Testis (tissue), 3 donors: ENCODE measurements around the gene AFG1L. TPM values are rescaled to one million over a fixed set of nuclear protein-coding genes. Genes with fewer than 3 reads are reported as not detected.

Experiments
- DNase-seq: peaks from one replicate; pipeline ENCODE4 v3.0.0-alpha.2; 2019
- H3K27ac ChIP-seq, 2 donors: fragments of 200-600 bp; sonication (generic); one replicate each; pipeline ENCODE4 v1.5.1; 2019
- H3K27me3 ChIP-seq: fragments of 200-600 bp; sonication (generic); one replicate; pipeline ENCODE4 v1.5.1; 2019
- H3K36me3 ChIP-seq: fragments of 200-600 bp; sonication (generic); one replicate; pipeline ENCODE4 v1.5.1; 2017; ENCODE audit warnings: low read depth; ENCODE audit errors: missing control alignments
- H3K4me1 ChIP-seq: fragments of 200-600 bp; sonication (generic); one replicate; pipeline ENCODE4 v1.5.1; 2019
- H3K4me3 ChIP-seq, 2 donors: fragments of 200-600 bp; sonication (generic); one replicate each; pipeline ENCODE4 v1.5.1; 2017 to 2019
- H3K9me3 ChIP-seq: fragments of 200-600 bp; sonication (generic); one replicate; pipeline ENCODE4 v1.5.1; 2017
- CTCF ChIP-seq, 3 experiments: fragments of 450-650 bp in 2 of 3; fragments of 200-600 bp in 1 of 3; sonication (generic) in 1 of 3; IDR thresholded peaks; one replicate each; pipeline ENCODE4 v1.5.1; 2016 to 2019; ENCODE audit warnings: antibody characterized with exemption in 3 of 3, mild to moderate bottlenecking in 2 of 3, moderate library complexity in 1 of 3
- POLR2A ChIP-seq: fragments of 450-650 bp; IDR thresholded peaks from one replicate; pipeline ENCODE4 v1.6.1; 2017; ENCODE audit warnings: antibody characterized with exemption, mild to moderate bottlenecking, moderate library complexity
- WGBS, 2 donors: methylation state at CpG; one replicate each; pipeline ENCODE4 v1.1.5; 2018; 5-methylcytosine and 5-hydroxymethylcytosine counted together
- intact Hi-C: fragments of 100-400 bp; cut with DNase I; formaldehyde crosslinking; loops from one replicate; pipeline ENCODE4 v1.15.1; 2023; ENCODE audit warnings: low total_unique reads
- polyA plus RNA-seq: library from polyadenylated mRNA; stranded (reverse); fragments of 350-450 nt; fragmentation: Illumina TruSeq; extraction: RNeasy Lipid Tissue Mini Kit (QIAGEN cat#74804); gene quantifications from one replicate; pipeline ENCODE4 v1.2.3, GENCODE V29; 2014; ENCODE audit warnings: low read depth, low replicate concordance; ENCODE audit not compliant: insufficient read depth
- total RNA-seq, 2 donors: library from RNA; depleted of rRNA; stranded (reverse); fragments of >200 nt; gene quantifications; one replicate each; pipeline ENCODE4 v1.2.3, GENCODE V29; 2016

AFG1L gene
- total and polyA plus RNA-seq, 3 donors from 2014 or later, result 9.2 to 43.0 (median 11.7) TPM

- Histone ChIP-seq H3K4me3 (no peak overlapping the region), H3K9me3 (no peaks in the 10 kb centered on the region), H3K27ac (no peak overlapping the region), H3K4me1 (no peaks in the 10 kb centered on the region), H3K36me3 (no peaks in the 10 kb centered on the region), H3K27me3 (no peaks in the 10 kb centered on the region)
- intact Hi-C loops, result no loop called here
- whole genome bisulfite sequencing, 2 donors, result 95 to 96% methylated on average over 2 of the region's 2 CpGs
- DNase-seq, result no peak
- TF ChIP-seq POLR2A (no peak), CTCF (IDR thresholded peaks at IDR 0.05) (no peak)
These were observed 60.3 kb downstream of the AFG1L start for GRCh38 chr6:108355120-108355519.

GRCh38 chr6:108355890-108356289 lies 61.0 kb downstream of the AFG1L start:
- WGBS, 2 donors, result 95 to 98% methylated on average over 2 of the region's 2 CpGs
- no peak for TF ChIP-seq CTCF (IDR thresholded peaks at IDR 0.05)
- TF ChIP-seq POLR2A, result no peak
- no peaks in the 10 kb centered on the region for H3K4me1 ChIP-seq
- no peak overlapping the region for H3K4me3 ChIP-seq
- no peaks in the 10 kb centered on the region for H3K9me3 ChIP-seq
- no peak for DNase-seq
- intact Hi-C loops, result no loop called here
- H3K36me3 ChIP-seq, result no peaks in the 10 kb centered on the region
- H3K27ac ChIP-seq, result no peak overlapping the region
- H3K27me3 ChIP-seq, result no peaks in the 10 kb centered on the region

- no peaks in the 10 kb centered on the region for H3K4me1 ChIP-seq
- no peak overlapping the region for H3K27ac ChIP-seq
- TF ChIP-seq CTCF (IDR thresholded peaks at IDR 0.05) (no peak), POLR2A (no peak)
- no peaks in the 10 kb centered on the region for H3K9me3 ChIP-seq
- 85 to 91% methylated on average over 5 of the region's 5 CpGs for WGBS, 2 donors
- H3K27me3 ChIP-seq, result no peaks in the 10 kb centered on the region
- no peak overlapping the region for H3K4me3 ChIP-seq
- H3K36me3 ChIP-seq, result no peaks in the 10 kb centered on the region
- no peak for DNase-seq
- intact Hi-C loops, result no loop called here
These were observed 65.3 kb downstream of the AFG1L start for GRCh38 chr6:108359901-108360882.

- Histone ChIP-seq H3K27me3 (no peaks in the 10 kb centered on the region), H3K4me3 (no peak overlapping the region), H3K27ac (no peak overlapping the region), H3K9me3 (no peaks in the 10 kb centered on the region), H3K4me1 (no peaks in the 10 kb centered on the region), H3K36me3 (no peaks in the 10 kb centered on the region)
- 86 to 100% methylated on average over 2 of the region's 2 CpGs for WGBS, 2 donors
- no peak for DNase-seq
- TF ChIP-seq POLR2A (no peak), CTCF (IDR thresholded peaks at IDR 0.05) (no peak)
- intact Hi-C loops, result no loop called here
These were observed 66.1 kb downstream of the AFG1L start for GRCh38 chr6:108360919-108361311.
